WTC11 (cell line): ENCODE results near the gene APOL1. TPM values are rescaled to one million over a fixed set of nuclear protein-coding genes. Genes with fewer than 3 reads are reported as not detected.

ENCODE experiments used
- ATAC-seq: fragments of 200-7000 bp; cut with Tn5 transposase; 2 replicates; pipeline ENCODE4 v1.10.0; 2021; ENCODE audit warnings: mild to moderate bottlenecking, moderate library complexity
- CTCF ChIA-PET: fragments of 300-600 bp; sonication (Branson Sonifier 250); formaldehyde crosslinking; loops from one replicate; lab custom pipeline; 2021; ENCODE audit warnings: antibody characterized with exemption; lab: Charles Lee
- POLR2A ChIA-PET: fragments of 350-600 bp; sonication (Branson Sonifier 250); formaldehyde crosslinking; loops from one replicate; lab custom pipeline; 2021; ENCODE audit warnings: antibody characterized with exemption; lab: Charles Lee
- DNase-seq: peaks from one replicate; pipeline ENCODE4 v3.0.0; 2021; ENCODE audit warnings: low spot score
- H3K27ac Mint-ChIP-seq: 2 replicates; pipeline ENCODE4 v1.8.0; 2021; ENCODE audit warnings: mixed read lengths
- H3K27me3 Mint-ChIP-seq: 2 replicates; pipeline ENCODE4 v1.8.0; 2021; ENCODE audit warnings: low read depth, mild to moderate bottlenecking, moderate library complexity, mixed read lengths
- H3K36me3 Mint-ChIP-seq: 2 replicates; pipeline ENCODE4 v1.8.0; 2021; ENCODE audit warnings: mixed read lengths
- H3K4me1 Mint-ChIP-seq: 2 replicates; pipeline ENCODE4 v1.8.0; 2022; ENCODE audit warnings: mixed read lengths
- H3K4me3 Mint-ChIP-seq: 2 replicates; pipeline ENCODE4 v1.8.0; 2021; ENCODE audit warnings: mild to moderate bottlenecking, moderate library complexity, mixed read lengths
- H3K9me3 Mint-ChIP-seq: 2 replicates; pipeline ENCODE4 v1.8.0; 2021; ENCODE audit warnings: mixed read lengths
- CBFB ChIP-seq: sonication (generic); formaldehyde crosslinking; IDR thresholded peaks from 2 replicates; pipeline ENCODE4 v1.8.1; 2022; ENCODE audit warnings: mild to moderate bottlenecking, low read depth, missing genetic modification reagents
- ELF4 ChIP-seq: sonication (generic); formaldehyde crosslinking; IDR thresholded peaks from 2 replicates; pipeline ENCODE4 v1.8.1; 2022; ENCODE audit warnings: low read depth, mild to moderate bottlenecking, moderate library complexity, missing genetic modification reagents
- GRHL2 ChIP-seq: fragments of 250-450 bp; sonication (Bioruptor Pico); IDR thresholded peaks from 2 replicates; pipeline ENCODE4 v1.8.0; 2022; ENCODE audit warnings: mild to moderate bottlenecking, moderate library complexity; ENCODE audit not compliant: insufficient replicate concordance, severe bottlenecking
- KAT7 ChIP-seq: sonication (generic); formaldehyde crosslinking; IDR thresholded peaks from 2 replicates; pipeline ENCODE4 v1.8.1; 2023; ENCODE audit warnings: missing genetic modification reagents, mild to moderate bottlenecking, borderline replicate concordance
- NFE2L1 ChIP-seq: sonication (generic); formaldehyde crosslinking; IDR thresholded peaks from 2 replicates; pipeline ENCODE4 v1.8.1; 2023; ENCODE audit warnings: missing genetic modification reagents
- NFYB ChIP-seq: sonication (generic); formaldehyde crosslinking; conservative IDR thresholded peaks from 2 replicates; pipeline ENCODE4 v1.8.0; 2022; ENCODE audit warnings: low read depth, missing genetic modification reagents
- NR2C2 ChIP-seq: sonication (generic); formaldehyde crosslinking; IDR thresholded peaks from 2 replicates; pipeline ENCODE4 v1.8.0; 2022; ENCODE audit warnings: mild to moderate bottlenecking, missing genetic modification reagents
- RELA ChIP-seq: sonication (generic); formaldehyde crosslinking; IDR thresholded peaks from 2 replicates; pipeline ENCODE4 v1.8.1; 2022; ENCODE audit warnings: missing genetic modification reagents, mild to moderate bottlenecking, borderline replicate concordance
- SOX15 ChIP-seq: fragments of 250-450 bp; sonication (Bioruptor Pico); IDR thresholded peaks from 2 replicates; pipeline ENCODE4 v1.9.0; 2021; ENCODE audit warnings: mild to moderate bottlenecking
- TEAD4 ChIP-seq: sonication (generic); formaldehyde crosslinking; IDR thresholded peaks from 2 replicates; pipeline ENCODE4 v1.8.0; 2022; ENCODE audit warnings: mild to moderate bottlenecking, missing genetic modification reagents
- ZNF219 ChIP-seq: sonication (generic); formaldehyde crosslinking; IDR thresholded peaks from 2 replicates; pipeline ENCODE4 v1.8.0; 2023; ENCODE audit warnings: missing genetic modification reagents, mild to moderate bottlenecking, borderline replicate concordance
- ZNF263 ChIP-seq: sonication (generic); formaldehyde crosslinking; IDR thresholded peaks from 2 replicates; pipeline ENCODE4 v1.8.1; 2022; ENCODE audit warnings: low read depth, mild to moderate bottlenecking, moderate library complexity, missing genetic modification reagents
- ZNF317 ChIP-seq: sonication (generic); formaldehyde crosslinking; IDR thresholded peaks from 2 replicates; pipeline ENCODE4 v1.8.1; 2023; ENCODE audit warnings: low read depth, mild to moderate bottlenecking, moderate library complexity, missing genetic modification reagents, borderline replicate concordance
- total RNA-seq: library from RNA; stranded (reverse); gene quantifications from 3 replicates; pipeline ENCODE4 v1.2.3, GENCODE V29; 2021
- TF ChIP-seq, protein P1 (sequence below): sonication (generic); formaldehyde crosslinking; IDR thresholded peaks from 2 replicates; pipeline ENCODE4 v1.8.1; 2023; ENCODE audit warnings: mild to moderate bottlenecking, missing genetic modification reagents, moderate library complexity
- TF ChIP-seq, protein P2 (sequence below): fragments of 250-450 bp; sonication (Bioruptor Pico); conservative IDR thresholded peaks from 2 replicates; pipeline ENCODE4 v1.9.0; 2021; ENCODE audit warnings: mild to moderate bottlenecking
- TF ChIP-seq, protein P3 (sequence below): fragments of 250-450 bp; sonication (Bioruptor Pico); IDR thresholded peaks from 2 replicates; pipeline ENCODE4 v1.9.0; 2021; ENCODE audit warnings: mild to moderate bottlenecking
- TF ChIP-seq, protein P4 (sequence below): fragments of 250-450 bp; sonication (Bioruptor Pico); IDR thresholded peaks from 2 replicates; pipeline ENCODE4 v1.9.0; 2021; ENCODE audit warnings: mild to moderate bottlenecking
- TF ChIP-seq, protein P5 (sequence below): sonication (generic); formaldehyde crosslinking; IDR thresholded peaks from 2 replicates; pipeline ENCODE4 v1.8.0; 2022; ENCODE audit warnings: missing genetic modification reagents
- TF ChIP-seq, protein P6 (sequence below): sonication (generic); formaldehyde crosslinking; IDR thresholded peaks from 2 replicates; pipeline ENCODE4 v1.8.0; 2022; ENCODE audit warnings: mild to moderate bottlenecking, missing genetic modification reagents
- TF ChIP-seq, protein P7 (sequence below): fragments of 250-450 bp; sonication (Bioruptor Pico); IDR thresholded peaks from 2 replicates; pipeline ENCODE4 v2.1.2; 2022; ENCODE audit warnings: mild to moderate bottlenecking, moderate library complexity

APOL1 gene
- total RNA-seq, 1 experiment from 2014 or later, result 0.35 TPM

DNA sequence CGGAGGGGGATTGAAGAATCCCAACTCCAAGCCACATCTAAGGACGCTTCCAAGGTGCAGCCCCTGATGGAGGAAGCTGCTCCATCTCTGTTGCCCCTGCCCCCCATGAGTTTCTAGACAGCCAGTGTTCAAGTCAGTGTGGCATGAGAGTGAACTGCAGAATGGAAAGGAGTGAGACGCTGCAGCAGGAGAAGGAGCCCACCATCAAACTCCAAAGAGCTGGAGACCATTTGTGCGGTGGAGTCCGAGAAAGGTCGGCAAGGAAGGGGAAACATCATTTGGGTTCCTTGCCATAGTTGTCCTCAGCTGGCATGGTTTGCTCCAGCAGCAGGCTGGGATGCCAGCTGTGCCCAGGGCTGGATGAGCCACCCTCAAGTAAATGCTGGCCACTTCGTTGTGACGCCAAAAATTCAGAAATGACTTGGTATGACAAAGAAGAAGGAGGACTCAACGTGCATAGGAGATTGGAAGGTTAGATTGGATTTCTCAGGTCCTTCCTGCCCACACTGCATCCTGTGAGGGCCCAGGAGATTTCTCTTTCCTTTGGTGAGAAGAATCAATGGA, 30.0 kb upstream of the APOL1 start (continued):
- no peak for TF ChIP-seq NFE2L1 (CRISPR knock-in tag)

DNA sequence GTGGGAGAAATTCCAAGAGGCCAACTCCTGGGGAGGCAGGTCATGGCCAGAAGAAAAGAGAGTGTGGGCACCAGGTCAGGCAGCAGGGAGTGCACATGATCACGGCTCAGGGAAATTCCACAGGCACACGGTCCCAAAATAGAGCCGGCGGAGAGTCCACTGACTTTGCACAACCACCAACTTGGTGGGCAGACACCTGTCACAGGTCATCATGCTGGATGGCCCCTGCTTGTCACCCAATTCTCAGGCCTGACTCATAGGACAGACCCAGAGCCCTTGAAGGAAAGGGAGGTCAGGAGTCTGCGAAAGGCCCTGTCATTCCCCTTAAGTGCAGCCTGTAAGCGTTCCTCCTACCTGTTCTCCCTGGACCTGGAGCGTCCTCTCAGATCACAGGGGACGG, 29.4 kb upstream of the APOL1 start:
- no peaks in the 10 kb centered on the region for H3K9me3 Mint-ChIP-seq
- CTCF ChIA-PET, result no interaction called here
- ATAC-seq (no peak), DNase-seq (no peak)
- H3K27me3 Mint-ChIP-seq, result no peaks in the 10 kb centered on the region
- no peak for TF ChIP-seq RELA (CRISPR knock-in tag)
- TF ChIP-seq, protein P1, sequence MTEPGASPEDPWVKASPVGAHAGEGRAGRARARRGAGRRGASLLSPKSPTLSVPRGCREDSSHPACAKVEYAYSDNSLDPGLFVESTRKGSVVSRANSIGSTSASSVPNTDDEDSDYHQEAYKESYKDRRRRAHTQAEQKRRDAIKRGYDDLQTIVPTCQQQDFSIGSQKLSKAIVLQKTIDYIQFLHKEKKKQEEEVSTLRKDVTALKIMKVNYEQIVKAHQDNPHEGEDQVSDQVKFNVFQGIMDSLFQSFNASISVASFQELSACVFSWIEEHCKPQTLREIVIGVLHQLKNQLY (CRISPR knock-in tag), result no peak
- no peak for TF ChIP-seq TEAD4 (CRISPR knock-in tag)
- no peak for TF ChIP-seq CBFB
- TF ChIP-seq NFE2L1 (CRISPR knock-in tag), result no peak
- TF ChIP-seq, protein P2, sequence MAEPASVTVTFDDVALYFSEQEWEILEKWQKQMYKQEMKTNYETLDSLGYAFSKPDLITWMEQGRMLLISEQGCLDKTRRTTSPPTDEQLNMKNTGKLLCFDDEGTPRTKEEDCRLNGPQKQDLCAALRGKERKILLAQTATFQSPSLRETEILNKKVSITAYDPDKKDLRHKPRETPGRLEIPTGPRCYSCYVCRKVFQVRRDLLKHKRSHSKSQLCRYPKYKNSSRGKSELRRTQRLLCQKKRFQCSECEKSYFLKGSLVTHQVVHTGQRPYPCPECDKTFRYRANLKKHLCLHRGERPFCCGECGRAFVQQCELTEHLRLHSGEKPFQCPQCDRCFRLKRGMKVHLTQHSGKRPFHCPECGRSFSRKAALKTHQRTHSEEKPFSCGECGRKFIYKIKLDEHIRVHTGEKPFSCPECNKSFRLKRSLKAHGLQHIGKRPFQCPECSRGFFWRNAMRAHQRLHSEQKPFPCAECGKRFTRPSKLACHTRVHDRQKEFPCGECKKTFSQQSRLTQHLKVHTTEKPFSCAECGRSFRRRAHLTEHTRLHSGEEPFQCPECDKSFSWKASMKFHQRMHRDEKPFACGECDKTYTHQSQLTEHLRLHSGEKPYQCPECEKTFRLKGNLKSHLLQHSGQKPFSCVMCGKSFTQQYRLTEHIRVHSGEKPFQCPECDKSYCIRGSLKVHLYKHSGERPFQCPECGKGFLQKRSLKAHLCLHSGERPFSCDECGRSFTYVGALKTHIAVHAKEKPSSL (CRISPR knock-in tag), result no peak
- TF ChIP-seq GRHL2 (CRISPR knock-in tag), result no peak
- no peak for TF ChIP-seq SOX15 (CRISPR knock-in tag)
- TF ChIP-seq ELF4 (CRISPR knock-in tag), result no peak
- TF ChIP-seq, protein P3, sequence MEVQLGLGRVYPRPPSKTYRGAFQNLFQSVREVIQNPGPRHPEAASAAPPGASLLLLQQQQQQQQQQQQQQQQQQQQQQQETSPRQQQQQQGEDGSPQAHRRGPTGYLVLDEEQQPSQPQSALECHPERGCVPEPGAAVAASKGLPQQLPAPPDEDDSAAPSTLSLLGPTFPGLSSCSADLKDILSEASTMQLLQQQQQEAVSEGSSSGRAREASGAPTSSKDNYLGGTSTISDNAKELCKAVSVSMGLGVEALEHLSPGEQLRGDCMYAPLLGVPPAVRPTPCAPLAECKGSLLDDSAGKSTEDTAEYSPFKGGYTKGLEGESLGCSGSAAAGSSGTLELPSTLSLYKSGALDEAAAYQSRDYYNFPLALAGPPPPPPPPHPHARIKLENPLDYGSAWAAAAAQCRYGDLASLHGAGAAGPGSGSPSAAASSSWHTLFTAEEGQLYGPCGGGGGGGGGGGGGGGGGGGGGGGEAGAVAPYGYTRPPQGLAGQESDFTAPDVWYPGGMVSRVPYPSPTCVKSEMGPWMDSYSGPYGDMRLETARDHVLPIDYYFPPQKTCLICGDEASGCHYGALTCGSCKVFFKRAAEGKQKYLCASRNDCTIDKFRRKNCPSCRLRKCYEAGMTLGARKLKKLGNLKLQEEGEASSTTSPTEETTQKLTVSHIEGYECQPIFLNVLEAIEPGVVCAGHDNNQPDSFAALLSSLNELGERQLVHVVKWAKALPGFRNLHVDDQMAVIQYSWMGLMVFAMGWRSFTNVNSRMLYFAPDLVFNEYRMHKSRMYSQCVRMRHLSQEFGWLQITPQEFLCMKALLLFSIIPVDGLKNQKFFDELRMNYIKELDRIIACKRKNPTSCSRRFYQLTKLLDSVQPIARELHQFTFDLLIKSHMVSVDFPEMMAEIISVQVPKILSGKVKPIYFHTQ (CRISPR knock-in tag), result no peak
- TF ChIP-seq, protein P4, sequence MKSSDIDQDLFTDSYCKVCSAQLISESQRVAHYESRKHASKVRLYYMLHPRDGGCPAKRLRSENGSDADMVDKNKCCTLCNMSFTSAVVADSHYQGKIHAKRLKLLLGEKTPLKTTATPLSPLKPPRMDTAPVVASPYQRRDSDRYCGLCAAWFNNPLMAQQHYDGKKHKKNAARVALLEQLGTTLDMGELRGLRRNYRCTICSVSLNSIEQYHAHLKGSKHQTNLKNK (CRISPR knock-in tag), result no peak
- TF ChIP-seq KAT7 (CRISPR knock-in tag), result no peak
- no peak for TF ChIP-seq ZNF219 (CRISPR knock-in tag)
- TF ChIP-seq, protein P5, sequence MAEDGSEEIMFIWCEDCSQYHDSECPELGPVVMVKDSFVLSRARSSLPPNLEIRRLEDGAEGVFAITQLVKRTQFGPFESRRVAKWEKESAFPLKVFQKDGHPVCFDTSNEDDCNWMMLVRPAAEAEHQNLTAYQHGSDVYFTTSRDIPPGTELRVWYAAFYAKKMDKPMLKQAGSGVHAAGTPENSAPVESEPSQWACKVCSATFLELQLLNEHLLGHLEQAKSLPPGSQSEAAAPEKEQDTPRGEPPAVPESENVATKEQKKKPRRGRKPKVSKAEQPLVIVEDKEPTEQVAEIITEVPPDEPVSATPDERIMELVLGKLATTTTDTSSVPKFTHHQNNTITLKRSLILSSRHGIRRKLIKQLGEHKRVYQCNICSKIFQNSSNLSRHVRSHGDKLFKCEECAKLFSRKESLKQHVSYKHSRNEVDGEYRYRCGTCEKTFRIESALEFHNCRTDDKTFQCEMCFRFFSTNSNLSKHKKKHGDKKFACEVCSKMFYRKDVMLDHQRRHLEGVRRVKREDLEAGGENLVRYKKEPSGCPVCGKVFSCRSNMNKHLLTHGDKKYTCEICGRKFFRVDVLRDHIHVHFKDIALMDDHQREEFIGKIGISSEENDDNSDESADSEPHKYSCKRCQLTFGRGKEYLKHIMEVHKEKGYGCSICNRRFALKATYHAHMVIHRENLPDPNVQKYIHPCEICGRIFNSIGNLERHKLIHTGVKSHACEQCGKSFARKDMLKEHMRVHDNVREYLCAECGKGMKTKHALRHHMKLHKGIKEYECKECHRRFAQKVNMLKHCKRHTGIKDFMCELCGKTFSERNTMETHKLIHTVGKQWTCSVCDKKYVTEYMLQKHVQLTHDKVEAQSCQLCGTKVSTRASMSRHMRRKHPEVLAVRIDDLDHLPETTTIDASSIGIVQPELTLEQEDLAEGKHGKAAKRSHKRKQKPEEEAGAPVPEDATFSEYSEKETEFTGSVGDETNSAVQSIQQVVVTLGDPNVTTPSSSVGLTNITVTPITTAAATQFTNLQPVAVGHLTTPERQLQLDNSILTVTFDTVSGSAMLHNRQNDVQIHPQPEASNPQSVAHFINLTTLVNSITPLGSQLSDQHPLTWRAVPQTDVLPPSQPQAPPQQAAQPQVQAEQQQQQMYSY (CRISPR knock-in tag), result no peak
- TF ChIP-seq, protein P6, sequence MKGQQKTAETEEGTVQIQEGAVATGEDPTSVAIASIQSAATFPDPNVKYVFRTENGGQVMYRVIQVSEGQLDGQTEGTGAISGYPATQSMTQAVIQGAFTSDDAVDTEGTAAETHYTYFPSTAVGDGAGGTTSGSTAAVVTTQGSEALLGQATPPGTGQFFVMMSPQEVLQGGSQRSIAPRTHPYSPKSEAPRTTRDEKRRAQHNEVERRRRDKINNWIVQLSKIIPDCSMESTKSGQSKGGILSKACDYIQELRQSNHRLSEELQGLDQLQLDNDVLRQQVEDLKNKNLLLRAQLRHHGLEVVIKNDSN (CRISPR knock-in tag), result no peak
- TF ChIP-seq ZNF317 (CRISPR knock-in tag), result no peak
- TF ChIP-seq NFYB, result no peak
- TF ChIP-seq, protein P7, sequence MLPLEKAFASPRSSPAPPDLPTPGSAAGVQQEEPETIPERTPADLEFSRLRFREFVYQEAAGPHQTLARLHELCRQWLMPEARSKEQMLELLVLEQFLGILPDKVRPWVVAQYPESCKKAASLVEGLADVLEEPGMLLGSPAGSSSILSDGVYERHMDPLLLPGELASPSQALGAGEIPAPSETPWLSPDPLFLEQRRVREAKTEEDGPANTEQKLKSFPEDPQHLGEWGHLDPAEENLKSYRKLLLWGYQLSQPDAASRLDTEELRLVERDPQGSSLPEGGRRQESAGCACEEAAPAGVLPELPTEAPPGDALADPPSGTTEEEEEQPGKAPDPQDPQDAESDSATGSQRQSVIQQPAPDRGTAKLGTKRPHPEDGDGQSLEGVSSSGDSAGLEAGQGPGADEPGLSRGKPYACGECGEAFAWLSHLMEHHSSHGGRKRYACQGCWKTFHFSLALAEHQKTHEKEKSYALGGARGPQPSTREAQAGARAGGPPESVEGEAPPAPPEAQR (CRISPR knock-in tag), result no peak
- no peak for TF ChIP-seq ZNF263 (CRISPR knock-in tag)
- no peak for TF ChIP-seq NR2C2 (CRISPR knock-in tag)
- H3K36me3 Mint-ChIP-seq, result peaks cover 11% of the 10 kb centered on the region; the same call in 1 of the 2 replicates
- H3K4me3 Mint-ChIP-seq, result no peak overlapping the region
- POLR2A ChIA-PET, result no interaction called here
- peaks cover 15% of the 10 kb centered on the region for H3K4me1 Mint-ChIP-seq
- no peak overlapping the region for H3K27ac Mint-ChIP-seq
